ENCODE measurements around the gene PCDHGA1.
A peak's percentile ranks its signal among the peaks of the same experiment; 100 is the strongest.

Gene PCDHGA1

GRCh38 chr5:141465351-141465750 lies 135.0 kb downstream of the PCDHGA1 start:
- no peak for DNase-seq

- DNase-seq: peak; percentile 19
Observed at GRCh38 chr5:141475625-141476131, 145.4 kb downstream of the PCDHGA1 start, which contains the start of gene PCDHGC3. TSS of gene PCDHGC3 (plus strand) at chr5:141475966. CDS start at chr5:141476117, 151 bp downstream.

GRCh38 chr5:141476132-141476911 lies 146.0 kb downstream of the PCDHGA1 start:
- no peak for DNase-seq

GRCh38 chr5:141477044-141477575 lies 146.8 kb downstream of the PCDHGA1 start:
- no peak for DNase-seq

DNA sequence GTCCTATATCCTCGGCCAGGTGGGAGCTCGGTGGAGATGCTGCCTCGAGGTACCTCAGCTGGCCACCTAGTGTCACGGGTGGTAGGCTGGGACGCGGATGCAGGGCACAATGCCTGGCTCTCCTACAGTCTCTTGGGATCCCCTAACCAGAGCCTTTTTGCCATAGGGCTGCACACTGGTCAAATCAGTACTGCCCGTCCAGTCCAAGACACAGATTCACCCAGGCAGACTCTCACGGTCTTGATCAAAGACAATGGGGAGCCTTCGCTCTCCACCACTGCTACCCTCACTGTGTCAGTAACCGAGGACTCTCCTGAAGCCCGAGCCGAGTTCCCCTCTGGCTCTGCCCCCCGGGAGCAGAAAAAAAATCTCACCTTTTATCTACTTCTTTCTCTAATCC lies 147.5 kb downstream of the PCDHGA1 start:
- DNase-seq: no peak

DNA sequence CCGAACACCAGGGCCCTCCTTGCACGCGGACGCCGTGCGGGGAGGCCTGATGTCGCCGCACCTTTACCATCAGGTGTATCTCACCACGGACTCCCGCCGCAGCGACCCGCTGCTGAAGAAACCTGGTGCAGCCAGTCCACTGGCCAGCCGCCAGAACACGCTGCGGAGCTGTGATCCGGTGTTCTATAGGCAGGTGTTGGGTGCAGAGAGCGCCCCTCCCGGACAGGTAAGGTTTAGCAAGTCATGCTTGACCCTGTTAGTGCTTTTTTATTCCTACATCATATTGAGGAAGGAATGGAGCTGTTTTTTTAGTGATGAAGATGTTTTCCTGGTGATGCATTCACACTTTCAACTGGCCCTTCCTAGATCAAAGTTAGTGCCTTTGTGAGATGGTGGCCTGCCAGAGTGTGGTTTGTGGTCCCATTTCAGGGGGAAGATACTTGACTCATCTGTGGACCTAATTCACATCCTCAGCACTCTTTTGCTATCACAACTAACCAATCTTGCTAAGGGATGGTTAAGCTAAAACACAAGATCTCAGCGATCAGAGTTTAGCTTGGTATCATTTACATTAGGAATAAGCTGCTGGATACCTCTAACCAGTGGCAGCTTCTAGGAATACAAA lies 148.1 kb downstream of the PCDHGA1 start:
- no peak for DNase-seq

DNA sequence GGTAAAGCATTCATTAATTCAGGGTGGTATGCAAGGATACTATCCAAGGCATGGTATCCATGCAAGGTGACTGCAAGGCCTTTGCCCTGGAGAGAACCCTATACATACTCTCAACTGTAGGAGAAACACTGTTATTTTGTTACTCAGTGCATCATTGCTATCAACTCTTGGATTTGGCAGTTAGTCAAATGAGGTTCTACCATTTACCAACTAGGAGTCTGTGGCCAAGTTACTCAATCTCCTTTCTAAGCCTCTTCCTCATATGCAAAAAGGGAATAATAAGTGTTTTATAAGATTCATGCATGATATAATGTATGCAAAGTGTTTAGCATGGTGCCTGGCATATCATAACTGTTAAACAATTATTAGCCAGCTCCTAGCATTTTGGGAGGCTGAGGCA lies 149.5 kb downstream of the PCDHGA1 start:
- DNase-seq: no peak

- DNase-seq: no peak
Observed at GRCh38 chr5:141483902-141484301, 153.6 kb downstream of the PCDHGA1 start.

DNA sequence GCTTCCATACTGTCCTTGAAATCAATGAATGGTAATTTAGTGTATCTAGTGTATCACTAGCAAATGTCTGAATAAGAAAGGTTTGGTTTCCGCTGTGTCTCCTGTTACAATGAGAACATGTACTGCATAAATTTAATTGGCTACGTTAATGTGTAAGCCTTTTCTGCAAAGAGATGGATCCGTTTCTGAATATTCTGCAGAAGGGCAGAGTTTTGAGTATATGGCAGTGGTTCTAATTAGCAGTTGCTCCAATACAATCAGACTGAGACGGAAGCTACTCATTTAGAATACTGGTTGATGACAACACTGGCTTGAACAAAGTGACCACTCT lies 154.0 kb downstream of the PCDHGA1 start:
- no peak for DNase-seq

- DNase-seq: no peak
Observed at GRCh38 chr5:141484641-141485311, 154.5 kb downstream of the PCDHGA1 start, which contains the start of gene PCDHGC4. TSS of gene PCDHGC4 (plus strand) at chr5:141485030. CDS start at chr5:141485174, 144 bp downstream.

DNA sequence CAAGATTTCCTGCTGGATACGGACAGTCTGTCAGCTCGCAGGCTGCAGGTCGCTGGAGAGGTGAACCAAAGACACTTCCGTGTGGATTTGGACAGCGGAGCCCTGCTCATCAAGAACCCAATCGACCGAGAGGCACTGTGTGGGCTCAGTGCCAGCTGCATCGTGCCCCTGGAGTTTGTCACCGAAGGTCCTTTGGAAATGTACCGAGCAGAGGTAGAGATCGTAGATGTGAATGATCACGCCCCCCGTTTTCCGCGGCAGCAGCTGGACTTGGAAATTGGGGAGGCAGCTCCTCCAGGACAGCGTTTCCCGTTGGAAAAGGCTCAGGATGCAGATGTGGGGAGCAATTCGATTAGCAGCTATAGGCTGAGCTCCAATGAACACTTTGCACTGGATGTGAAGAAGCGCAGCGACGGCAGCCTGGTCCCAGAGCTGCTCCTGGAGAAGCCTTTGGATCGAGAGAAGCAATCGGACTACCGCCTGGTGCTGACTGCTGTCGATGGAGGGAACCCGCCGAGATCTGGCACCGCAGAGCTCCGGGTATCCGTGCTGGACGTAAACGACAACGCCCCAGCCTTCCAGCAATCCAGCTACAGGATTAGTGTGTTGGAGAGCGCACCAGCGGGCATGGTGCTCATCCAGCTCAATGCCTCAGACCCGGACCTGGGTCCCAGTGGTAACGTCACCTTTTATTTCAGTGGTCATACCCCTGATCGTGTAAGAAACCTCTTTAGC lies 155.2 kb downstream of the PCDHGA1 start:
- DNase-seq: no peak

DNA sequence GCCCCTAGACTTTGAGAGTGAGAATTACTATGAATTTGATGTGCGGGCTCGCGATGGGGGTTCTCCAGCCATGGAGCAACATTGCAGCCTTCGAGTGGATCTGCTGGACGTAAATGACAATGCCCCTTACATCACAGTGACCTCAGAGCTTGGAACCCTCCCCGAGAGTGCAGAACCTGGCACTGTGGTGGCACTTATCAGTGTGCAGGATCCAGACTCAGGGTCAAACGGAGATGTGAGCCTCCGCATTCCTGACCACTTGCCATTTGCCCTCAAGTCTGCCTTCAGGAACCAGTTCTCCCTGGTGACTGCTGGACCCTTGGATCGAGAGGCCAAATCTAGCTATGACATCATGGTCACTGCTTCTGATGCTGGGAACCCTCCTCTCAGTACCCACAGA lies 155.8 kb downstream of the PCDHGA1 start:
- no peak for DNase-seq

- no peak for DNase-seq
Observed at GRCh38 chr5:141487131-141487530, 156.8 kb downstream of the PCDHGA1 start.

GRCh38 chr5:141488591-141489561 lies 158.6 kb downstream of the PCDHGA1 start, which contains the start of gene PCDHGC5:
TSS of gene PCDHGC5 (plus strand) at chr5:141489081. CDS start at chr5:141489241, 160 bp downstream.
- no peak for DNase-seq

DNA sequence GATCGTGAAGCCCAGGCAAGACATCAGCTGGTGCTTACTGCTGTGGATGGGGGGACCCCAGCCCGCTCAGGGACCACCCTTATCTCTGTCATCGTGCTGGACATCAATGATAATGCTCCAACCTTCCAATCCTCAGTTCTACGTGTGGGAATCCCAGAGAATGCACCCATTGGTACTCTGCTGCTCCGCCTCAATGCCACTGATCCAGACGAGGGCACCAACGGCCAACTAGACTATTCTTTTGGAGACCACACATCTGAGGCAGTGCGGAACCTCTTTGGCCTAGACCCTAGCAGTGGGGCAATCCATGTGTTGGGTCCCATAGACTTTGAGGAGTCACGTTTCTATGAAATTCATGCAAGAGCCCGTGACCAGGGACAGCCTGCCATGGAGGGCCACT lies 159.5 kb downstream of the PCDHGA1 start:
- no peak for DNase-seq

DNA sequence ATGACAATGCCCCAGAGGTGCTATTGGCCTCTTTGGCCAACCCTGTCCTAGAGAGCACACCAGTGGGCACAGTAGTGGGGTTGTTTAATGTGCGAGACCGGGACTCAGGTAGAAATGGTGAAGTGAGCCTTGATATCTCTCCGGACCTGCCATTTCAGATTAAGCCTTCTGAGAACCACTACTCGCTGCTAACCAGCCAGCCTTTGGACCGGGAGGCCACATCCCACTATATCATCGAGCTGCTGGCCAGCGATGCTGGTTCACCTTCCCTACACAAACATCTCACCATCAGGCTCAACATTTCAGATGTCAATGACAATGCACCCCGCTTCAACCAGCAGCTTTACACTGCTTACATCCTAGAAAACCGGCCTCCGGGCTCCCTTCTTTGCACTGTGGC lies 160.0 kb downstream of the PCDHGA1 start:
- no peak for DNase-seq

DNA sequence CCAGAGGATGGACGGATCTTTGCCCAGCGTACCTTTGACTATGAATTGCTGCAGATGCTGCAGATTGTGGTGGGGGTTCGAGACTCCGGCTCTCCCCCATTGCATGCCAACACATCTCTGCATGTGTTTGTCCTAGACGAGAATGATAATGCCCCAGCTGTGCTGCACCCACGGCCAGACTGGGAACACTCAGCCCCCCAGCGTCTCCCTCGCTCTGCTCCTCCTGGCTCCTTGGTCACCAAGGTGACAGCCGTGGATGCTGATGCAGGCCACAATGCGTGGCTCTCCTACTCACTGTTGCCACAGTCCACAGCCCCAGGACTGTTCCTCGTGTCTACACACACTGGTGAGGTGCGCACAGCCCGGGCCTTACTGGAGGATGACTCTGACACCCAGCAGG lies 160.5 kb downstream of the PCDHGA1 start:
- DNase-seq: no peak

DNA sequence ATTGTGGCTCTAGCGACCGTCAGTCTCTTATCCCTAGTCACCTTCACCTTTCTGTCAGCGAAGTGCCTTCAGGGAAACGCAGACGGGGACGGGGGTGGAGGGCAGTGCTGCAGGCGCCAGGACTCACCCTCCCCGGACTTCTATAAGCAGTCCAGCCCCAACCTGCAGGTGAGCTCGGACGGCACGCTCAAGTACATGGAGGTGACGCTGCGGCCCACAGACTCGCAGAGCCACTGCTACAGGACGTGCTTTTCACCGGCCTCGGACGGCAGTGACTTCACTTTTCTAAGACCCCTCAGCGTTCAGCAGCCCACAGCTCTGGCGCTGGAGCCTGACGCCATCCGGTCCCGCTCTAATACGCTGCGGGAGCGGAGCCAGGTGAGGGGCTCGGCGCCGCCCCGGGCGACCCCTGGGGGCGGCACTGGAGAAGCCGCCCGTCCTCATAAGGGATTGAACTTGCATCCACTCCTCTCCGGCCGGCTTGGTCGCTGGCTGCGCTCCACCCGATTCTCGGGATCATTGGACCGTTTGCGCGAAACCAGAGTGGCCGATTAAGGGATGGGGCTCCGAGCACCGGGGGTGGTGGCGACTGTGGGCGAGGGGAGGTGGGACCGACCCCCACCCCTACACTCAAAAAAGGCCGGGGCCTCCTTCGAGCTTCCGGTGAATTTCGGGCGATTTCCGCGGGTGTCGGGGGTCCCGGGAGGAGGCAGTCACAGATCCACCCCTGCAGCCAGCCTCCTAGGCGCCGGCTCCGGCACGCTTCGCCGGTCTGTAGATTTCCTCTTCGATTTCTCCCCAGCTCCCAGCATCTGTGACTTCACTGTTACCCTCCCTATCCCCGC lies 161.2 kb downstream of the PCDHGA1 start:
- DNase-seq: no peak

DNA sequence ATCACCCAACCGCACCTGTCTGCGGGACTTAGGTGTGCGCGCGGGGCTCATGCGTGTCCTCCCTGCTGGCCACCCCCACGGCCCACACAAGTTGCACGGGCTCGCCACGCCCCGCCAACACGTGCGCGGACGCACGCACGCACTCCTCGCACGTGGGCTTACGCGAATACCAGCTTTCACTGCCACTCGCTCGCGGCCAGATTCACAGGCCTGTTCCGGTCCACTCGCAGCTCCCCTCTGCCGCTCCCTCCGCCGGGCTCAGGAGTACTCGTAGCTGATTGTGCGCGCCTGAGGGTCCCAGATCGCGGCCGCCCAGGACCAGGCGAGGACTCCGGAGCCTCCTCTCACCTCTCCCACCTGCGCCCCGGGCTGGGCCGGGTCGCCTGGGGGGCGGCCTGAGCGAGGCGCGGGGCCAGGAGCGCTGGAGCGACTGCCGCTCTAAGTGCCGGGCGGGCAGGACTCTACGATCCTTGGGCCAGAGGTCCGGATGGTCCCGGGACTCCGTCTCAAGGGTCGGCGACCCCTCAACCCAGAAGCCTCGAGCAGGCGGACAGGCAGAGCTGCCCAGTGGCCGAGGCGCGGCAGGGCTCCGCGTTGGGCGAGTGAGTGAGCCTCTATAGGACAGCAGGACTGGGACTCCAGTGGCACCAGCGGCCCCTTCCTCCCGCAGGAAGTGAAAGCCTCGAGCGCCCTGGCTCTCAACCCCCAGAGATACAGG lies 162.0 kb downstream of the PCDHGA1 start:
- DNase-seq: no peak

Measured in CD4-positive, alpha-beta T cell treated with Interleukin-10 for 1 hour (primary cell).